ENCODE measurements around the gene RNF114. TPM values are rescaled to one million over a fixed set of nuclear protein-coding genes. Genes with fewer than 3 reads are reported as not detected.

RNF114 gene
- total RNA-seq, 1 donor from 2014 or later: 62.9 TPM

- H3K4me1 Mint-ChIP-seq (ENCODE audit: unreplicated experiment): peaks cover 26% of the 10 kb centered on the region
- H3K4me3 Mint-ChIP-seq: peak overlapping the region; percentile 99
- no peak for DNase-seq (ENCODE audit: extremely low spot score, unreplicated experiment)
- H3K36me3 Mint-ChIP-seq: no peaks in the 10 kb centered on the region
- TF ChIP-seq, protein P1, sequence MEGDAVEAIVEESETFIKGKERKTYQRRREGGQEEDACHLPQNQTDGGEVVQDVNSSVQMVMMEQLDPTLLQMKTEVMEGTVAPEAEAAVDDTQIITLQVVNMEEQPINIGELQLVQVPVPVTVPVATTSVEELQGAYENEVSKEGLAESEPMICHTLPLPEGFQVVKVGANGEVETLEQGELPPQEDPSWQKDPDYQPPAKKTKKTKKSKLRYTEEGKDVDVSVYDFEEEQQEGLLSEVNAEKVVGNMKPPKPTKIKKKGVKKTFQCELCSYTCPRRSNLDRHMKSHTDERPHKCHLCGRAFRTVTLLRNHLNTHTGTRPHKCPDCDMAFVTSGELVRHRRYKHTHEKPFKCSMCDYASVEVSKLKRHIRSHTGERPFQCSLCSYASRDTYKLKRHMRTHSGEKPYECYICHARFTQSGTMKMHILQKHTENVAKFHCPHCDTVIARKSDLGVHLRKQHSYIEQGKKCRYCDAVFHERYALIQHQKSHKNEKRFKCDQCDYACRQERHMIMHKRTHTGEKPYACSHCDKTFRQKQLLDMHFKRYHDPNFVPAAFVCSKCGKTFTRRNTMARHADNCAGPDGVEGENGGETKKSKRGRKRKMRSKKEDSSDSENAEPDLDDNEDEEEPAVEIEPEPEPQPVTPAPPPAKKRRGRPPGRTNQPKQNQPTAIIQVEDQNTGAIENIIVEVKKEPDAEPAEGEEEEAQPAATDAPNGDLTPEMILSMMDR (conservative IDR thresholded peaks at IDR 0.05): no peak
- H3K27ac Mint-ChIP-seq: peak overlapping the region; percentile 99
- no peaks in the 10 kb centered on the region for H3K9me3 Mint-ChIP-seq
- H3K27me3 Mint-ChIP-seq: no peaks in the 10 kb centered on the region
These were observed 19.8 kb upstream of the RNF114 start for GRCh38 chr20:49916146-49917002.

DNA sequence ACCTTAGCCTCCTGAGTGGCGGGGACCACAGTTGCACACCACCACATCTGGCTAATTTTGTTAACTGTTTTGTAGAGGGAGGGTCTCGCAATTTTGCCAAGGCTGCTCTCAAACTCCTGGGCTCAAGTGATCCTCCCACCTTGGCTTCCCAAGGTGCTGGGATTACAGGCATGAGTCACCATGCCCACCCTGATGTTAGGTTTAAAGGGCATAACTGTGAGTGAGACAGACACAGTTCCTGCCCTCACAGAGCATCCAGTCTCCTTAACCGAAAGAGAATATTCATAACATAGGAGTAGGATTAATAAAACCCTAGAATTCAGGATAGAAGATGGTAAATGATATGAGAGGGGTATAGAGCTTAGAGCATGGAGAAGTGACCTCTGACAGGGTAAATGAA is 17.8 kb upstream of the RNF114 start:
- peaks cover 24% of the 10 kb centered on the region for H3K4me1 Mint-ChIP-seq (ENCODE audit: unreplicated experiment)
- no peaks in the 10 kb centered on the region for H3K27me3 Mint-ChIP-seq
- TF ChIP-seq, protein P1 (conservative IDR thresholded peaks at IDR 0.05): no peak
- no peaks in the 10 kb centered on the region for H3K9me3 Mint-ChIP-seq
- H3K36me3 Mint-ChIP-seq: no peaks in the 10 kb centered on the region
- no peak overlapping the region for H3K4me3 Mint-ChIP-seq
- DNase-seq (ENCODE audit: extremely low spot score, unreplicated experiment): no peak
- no peak overlapping the region for H3K27ac Mint-ChIP-seq

- no peaks in the 10 kb centered on the region for H3K27me3 Mint-ChIP-seq
- H3K36me3 Mint-ChIP-seq: no peaks in the 10 kb centered on the region
- H3K4me3 Mint-ChIP-seq: no peak overlapping the region
- peaks cover 18% of the 10 kb centered on the region for H3K4me1 Mint-ChIP-seq (ENCODE audit: unreplicated experiment)
- no peak for DNase-seq (ENCODE audit: extremely low spot score, unreplicated experiment)
- H3K27ac Mint-ChIP-seq: no peak overlapping the region
- TF ChIP-seq, protein P1 (conservative IDR thresholded peaks at IDR 0.05): no peak
- H3K9me3 Mint-ChIP-seq: no peaks in the 10 kb centered on the region
These were observed 17.2 kb upstream of the RNF114 start for GRCh38 chr20:49919009-49919408.

DNA sequence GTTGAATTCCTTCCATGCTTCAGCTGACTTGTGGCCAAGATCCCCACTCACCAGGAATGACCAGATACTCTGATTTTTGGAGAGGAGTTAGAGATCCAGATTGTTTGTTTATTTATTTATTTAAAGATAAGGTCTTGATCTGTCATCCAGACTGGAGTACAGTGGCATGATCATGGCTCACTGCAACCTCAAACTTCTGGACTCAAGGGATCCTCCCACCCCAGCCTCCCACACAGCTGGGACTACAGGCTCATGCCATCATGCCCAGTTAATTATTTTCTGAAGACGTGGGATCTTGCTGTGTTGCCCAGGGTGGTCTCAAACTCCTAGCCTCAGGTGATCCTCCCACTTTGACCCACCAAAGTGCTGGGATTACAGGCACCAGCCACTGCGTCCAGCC is 16.7 kb upstream of the RNF114 start:
- no peak for DNase-seq (ENCODE audit: extremely low spot score, unreplicated experiment)
- no peak overlapping the region for H3K27ac Mint-ChIP-seq
- TF ChIP-seq, protein P1 (conservative IDR thresholded peaks at IDR 0.05): no peak
- no peaks in the 10 kb centered on the region for H3K9me3 Mint-ChIP-seq
- no peaks in the 10 kb centered on the region for H3K36me3 Mint-ChIP-seq
- no peaks in the 10 kb centered on the region for H3K27me3 Mint-ChIP-seq
- peaks cover 14% of the 10 kb centered on the region for H3K4me1 Mint-ChIP-seq (ENCODE audit: unreplicated experiment)
- H3K4me3 Mint-ChIP-seq: no peak overlapping the region

DNA sequence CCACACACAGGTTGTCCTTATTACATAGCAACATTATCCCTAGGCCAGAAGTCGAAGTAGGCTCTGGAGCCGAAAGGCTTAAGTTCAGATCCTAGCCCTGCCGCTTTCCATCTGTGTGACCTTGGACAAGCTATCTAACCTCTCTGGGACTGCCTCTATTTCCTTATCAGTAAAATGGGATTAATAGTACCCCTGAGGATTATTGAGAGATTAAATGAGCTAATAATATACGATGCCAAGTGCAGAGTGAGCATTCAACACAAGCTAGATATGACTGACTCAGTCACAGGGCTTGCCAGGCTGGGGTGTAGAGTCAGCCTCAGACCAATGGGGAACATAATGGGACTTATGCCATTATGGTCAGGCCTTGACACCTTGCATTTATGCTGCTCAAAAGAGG is 11.9 kb upstream of the RNF114 start:
- Mint-ChIP-seq H3K27ac (no peak overlapping the region), H3K4me3 (no peak overlapping the region), H3K27me3 (no peaks in the 10 kb centered on the region), H3K9me3 (no peaks in the 10 kb centered on the region), H3K4me1 (ENCODE audit: unreplicated experiment) (peaks cover 6% of the 10 kb centered on the region), H3K36me3 (no peaks in the 10 kb centered on the region)
- no peak for DNase-seq (ENCODE audit: extremely low spot score, unreplicated experiment)
- TF ChIP-seq, protein P1 (conservative IDR thresholded peaks at IDR 0.05): no peak

All from type B pancreatic cell (in vitro differentiated cells).